Fibroblast of the aortic adventitia (primary cell): Measurements from ENCODE around the gene SLC32A1. TPM values are rescaled to one million over a fixed set of nuclear protein-coding genes. Genes with fewer than 3 reads are reported as not detected.

Source experiments
- DNase-seq: peaks from one replicate; pipeline ENCODE4 v3.0.0-alpha.2; 2010; ENCODE audit warnings: low read depth
- H3K4me3 ChIP-seq: 2 replicates; pipeline ENCODE4 v1.5.1; 2011; ENCODE audit warnings: low read depth, mild to moderate bottlenecking, control low read depth, low read length, moderate library complexity
- total RNA-seq: library from RNA; depleted of rRNA; stranded (reverse); fragments of >200 nt; gene quantifications from 2 replicates; pipeline ENCODE4 v1.2.3, GENCODE V29; 2012; ENCODE audit warnings: low replicate concordance
- TF ChIP-seq, protein P1 (sequence below): IDR thresholded peaks from 2 replicates; pipeline ENCODE4 v1.5.1; 2011; ENCODE audit warnings: mild to moderate bottlenecking, low read length, control low read depth, inconsistent platforms; ENCODE audit not compliant: insufficient read depth

SLC32A1 gene
- total RNA-seq, 1 donor = not detected

DNA sequence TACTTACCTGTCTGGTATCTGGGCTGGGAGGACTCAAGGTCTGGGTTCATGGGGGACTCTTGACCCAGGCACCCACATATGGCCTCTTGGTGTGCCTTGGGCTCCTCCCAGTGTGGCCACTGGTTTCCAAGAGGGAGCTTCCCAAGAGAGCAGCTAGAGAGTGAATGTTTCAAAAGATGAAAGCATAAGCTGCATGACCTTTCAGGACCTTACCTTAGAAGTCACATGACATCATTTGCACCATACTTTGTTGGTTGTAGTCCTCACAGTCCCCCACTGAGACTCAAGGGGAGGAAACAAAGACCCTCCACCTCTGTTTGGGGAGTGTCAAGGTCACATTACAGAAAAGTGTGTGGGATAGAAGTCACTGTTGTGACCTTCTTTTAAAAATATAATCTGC is 37.9 kb downstream of the SLC32A1 start:
- TF ChIP-seq, protein P1, sequence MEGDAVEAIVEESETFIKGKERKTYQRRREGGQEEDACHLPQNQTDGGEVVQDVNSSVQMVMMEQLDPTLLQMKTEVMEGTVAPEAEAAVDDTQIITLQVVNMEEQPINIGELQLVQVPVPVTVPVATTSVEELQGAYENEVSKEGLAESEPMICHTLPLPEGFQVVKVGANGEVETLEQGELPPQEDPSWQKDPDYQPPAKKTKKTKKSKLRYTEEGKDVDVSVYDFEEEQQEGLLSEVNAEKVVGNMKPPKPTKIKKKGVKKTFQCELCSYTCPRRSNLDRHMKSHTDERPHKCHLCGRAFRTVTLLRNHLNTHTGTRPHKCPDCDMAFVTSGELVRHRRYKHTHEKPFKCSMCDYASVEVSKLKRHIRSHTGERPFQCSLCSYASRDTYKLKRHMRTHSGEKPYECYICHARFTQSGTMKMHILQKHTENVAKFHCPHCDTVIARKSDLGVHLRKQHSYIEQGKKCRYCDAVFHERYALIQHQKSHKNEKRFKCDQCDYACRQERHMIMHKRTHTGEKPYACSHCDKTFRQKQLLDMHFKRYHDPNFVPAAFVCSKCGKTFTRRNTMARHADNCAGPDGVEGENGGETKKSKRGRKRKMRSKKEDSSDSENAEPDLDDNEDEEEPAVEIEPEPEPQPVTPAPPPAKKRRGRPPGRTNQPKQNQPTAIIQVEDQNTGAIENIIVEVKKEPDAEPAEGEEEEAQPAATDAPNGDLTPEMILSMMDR = no peak
- no peak for DNase-seq
- H3K4me3 ChIP-seq = no peak overlapping the region

DNA sequence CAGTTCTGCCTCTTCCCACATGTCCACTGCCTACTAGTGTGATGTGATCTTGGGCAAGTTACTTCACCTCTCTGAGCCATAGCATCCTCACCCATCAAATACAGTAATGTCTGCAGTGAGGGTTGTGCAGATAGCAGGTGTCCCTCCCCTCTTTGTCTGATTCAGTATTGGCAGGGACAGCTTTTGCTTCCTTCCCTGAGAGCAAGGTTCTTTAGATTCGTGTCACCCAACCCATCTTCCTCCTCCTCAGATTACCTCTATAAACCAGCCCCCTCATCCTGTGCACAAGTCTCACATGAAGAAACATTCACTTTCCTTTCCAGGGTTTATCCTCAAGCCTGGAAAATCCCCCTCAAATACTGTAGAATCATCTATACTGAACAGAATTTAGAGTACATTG is 39.3 kb downstream of the SLC32A1 start:
- no peak overlapping the region for H3K4me3 ChIP-seq
- no peak for DNase-seq
- TF ChIP-seq, protein P1 = no peak

DNA sequence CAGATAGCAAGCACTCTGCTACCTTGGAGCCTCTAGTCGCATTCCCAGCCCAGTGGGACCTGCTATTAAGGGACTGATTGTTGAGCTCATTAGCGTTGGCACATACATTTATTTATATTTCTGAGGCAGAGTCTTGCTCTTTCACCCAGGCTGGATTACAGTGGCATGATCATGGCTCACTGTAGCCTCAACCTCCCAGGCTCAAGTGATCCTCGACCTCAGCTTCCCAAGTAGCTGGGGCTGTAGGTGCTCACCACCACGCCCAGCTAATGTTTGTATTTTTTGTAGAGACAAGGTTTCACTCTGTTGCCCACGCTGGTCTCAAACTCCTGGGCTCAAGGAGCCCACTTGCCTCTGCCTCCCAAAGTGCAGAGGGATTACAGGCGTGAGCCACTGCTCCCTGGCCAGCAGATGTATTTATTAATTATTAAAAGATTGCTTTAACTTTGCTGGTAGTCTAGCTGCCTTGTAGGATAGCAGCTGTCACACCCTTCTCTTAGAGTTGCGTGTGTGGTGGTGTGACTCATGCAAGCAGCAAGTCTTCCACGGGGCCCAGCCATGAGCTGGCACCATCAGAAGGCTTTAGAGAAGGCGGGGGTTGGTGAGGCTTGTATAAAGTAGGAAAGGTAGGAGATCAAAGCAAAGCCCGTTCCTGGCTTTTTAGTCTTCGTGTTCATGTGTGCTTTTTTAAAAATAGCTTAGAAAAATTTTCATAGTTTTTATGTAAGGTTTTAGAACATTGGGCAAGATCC is 40.5 kb downstream of the SLC32A1 start:
- TF ChIP-seq, protein P1 = no peak
- peak; percentile 86 for DNase-seq
- no peak overlapping the region for H3K4me3 ChIP-seq

DNA sequence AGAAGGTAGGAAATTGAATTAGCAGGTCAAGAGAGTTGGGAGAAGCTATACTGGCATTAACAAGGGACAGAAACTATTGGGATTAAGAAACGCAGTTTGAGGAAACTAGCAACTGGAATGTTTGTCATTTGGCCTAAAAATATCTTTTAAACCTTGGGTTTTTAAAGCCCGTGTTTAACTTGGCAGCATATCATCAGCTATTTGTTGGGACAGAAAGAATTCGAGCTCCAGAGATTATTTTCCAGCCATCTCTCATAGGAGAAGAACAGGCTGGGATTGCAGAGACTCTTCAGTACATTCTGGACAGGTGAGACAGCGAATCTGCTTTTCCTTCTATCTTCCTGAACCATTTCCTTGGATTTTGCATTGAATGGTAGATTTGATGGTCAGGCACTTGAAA is 41.8 kb downstream of the SLC32A1 start:
- peak; percentile 52 for DNase-seq
- TF ChIP-seq, protein P1 = no peak

DNA sequence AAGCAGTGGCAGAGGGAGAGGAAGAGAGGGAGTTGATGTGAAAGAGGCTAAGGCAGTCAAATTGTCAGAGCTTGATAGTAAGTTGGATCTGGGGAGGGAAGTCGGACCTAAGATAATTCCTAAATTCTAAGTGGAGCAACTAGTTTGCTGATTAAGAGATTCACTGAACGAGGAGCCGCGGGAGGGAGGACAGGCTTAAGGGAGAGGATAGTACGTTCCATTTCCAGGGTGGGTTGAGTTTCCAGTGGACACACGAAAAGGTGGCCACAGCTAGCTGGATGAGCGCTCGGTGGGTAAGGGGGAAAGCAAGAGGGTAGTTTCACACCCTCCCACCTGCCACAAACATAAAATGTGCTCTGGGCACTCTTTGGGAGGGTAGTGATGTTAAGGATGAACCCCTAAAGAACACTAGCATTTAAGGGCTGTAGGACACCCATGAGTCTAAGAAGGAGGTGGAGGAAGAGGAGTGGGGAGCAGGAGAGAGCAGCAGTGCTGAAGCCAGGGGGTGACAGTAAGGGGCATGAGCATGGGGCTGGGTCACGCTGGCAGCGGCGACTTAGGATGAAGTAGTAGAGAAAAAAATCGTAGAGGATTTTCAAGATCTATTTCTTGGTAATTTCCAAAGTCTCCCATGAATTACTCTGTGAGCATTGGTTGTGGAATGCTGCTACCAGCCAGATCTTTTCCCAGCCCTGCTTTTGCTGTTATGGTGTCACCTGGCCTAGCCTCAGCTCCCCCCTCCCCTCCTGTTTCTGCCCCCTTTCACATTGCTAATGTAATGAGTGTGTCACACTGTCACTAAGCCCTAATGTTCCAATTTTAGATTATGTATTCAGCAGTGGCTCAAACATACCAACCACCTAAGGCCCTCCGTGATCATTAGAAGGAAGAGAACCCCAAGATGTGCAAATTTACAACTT is 45.4 kb downstream of the SLC32A1 start:
- no peak for DNase-seq
- TF ChIP-seq, protein P1 = no peak
- H3K4me3 ChIP-seq = no peak overlapping the region

More for the DNA sequence above, 41.8 kb downstream of the SLC32A1 start:
- H3K4me3 ChIP-seq = no peak overlapping the region

DNA sequence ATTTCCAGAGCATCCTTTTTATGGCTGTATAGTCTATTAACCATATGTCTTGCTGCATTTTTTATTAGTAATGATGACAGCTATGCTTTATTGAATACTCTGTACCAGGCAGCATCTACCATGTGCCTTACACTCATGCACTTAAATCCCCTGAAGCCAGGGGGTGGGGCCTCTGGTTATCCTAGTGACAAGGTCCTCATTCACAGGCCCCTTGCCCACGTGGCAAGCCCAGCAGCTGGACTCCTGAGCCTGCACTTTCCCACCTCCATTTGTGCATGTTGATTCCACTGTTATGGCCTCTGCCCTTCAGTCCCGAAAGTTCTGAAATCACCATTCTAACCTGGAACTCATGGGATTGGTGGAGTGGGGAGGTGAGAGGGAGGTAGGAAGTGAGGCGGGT is 46.3 kb downstream of the SLC32A1 start:
- DNase-seq = no peak
- no peak overlapping the region for H3K4me3 ChIP-seq
- TF ChIP-seq, protein P1 = no peak
